ENCODE measurements around the gene RYR2.

The RYR2 gene

GRCh38 chr1:237760951-237761350, 719.0 kb downstream of the RYR2 start:
- no peaks in the 10 kb centered on the region for H3F3A ChIP-seq (ENCODE audit: insufficient read depth, low read length)
- TF ChIP-seq EZH2 (IDR thresholded peaks at IDR 0.05; ENCODE audit: borderline replicate concordance, low read length), result no peak
- no peak for TF ChIP-seq CTCF (IDR thresholded peaks at IDR 0.05; ENCODE audit: low read length)
- no peak overlapping the region for H3K4me2 ChIP-seq (ENCODE audit: low read length)
- H4K20me1 ChIP-seq (ENCODE audit: insufficient read depth, low read length), result no peaks in the 10 kb centered on the region
- no peak overlapping the region for H2AFZ ChIP-seq (ENCODE audit: low read length)
- no peaks in the 10 kb centered on the region for H3K36me3 ChIP-seq (ENCODE audit: insufficient read depth, low read length)
- no peaks in the 10 kb centered on the region for H3K4me1 ChIP-seq (ENCODE audit: insufficient read depth, low read length, severe bottlenecking)
- H3K9me2 ChIP-seq (ENCODE audit: low read depth, low read length), result no peaks in the 10 kb centered on the region
- H3K27ac ChIP-seq (ENCODE audit: low read depth, low read length, poor library complexity, severe bottlenecking), result no peak overlapping the region
- H3K9ac ChIP-seq (ENCODE audit: low read length), result no peak overlapping the region
- no peaks in the 10 kb centered on the region for H3K9me3 ChIP-seq (ENCODE audit: low read length)
- H3K4me3 ChIP-seq (ENCODE audit: low read depth, low read length, poor library complexity, severe bottlenecking), result no peak overlapping the region
- no peaks in the 10 kb centered on the region for H3K79me2 ChIP-seq (ENCODE audit: insufficient read depth, low read length)
- no peaks in the 10 kb centered on the region for H3K27me3 ChIP-seq (ENCODE audit: insufficient read depth, low read length)

GRCh38 chr1:237763137-237763536, 721.2 kb downstream of the RYR2 start:
- no peak overlapping the region for H3K9ac ChIP-seq (ENCODE audit: low read length)
- no peaks in the 10 kb centered on the region for H3K9me2 ChIP-seq (ENCODE audit: low read depth, low read length)
- H3F3A ChIP-seq (ENCODE audit: insufficient read depth, low read length), result no peaks in the 10 kb centered on the region
- H3K9me3 ChIP-seq (ENCODE audit: low read length), result no peaks in the 10 kb centered on the region
- H2AFZ ChIP-seq (ENCODE audit: low read length), result no peak overlapping the region
- no peak overlapping the region for H3K27ac ChIP-seq (ENCODE audit: low read depth, low read length, poor library complexity, severe bottlenecking)
- no peak for TF ChIP-seq EZH2 (IDR thresholded peaks at IDR 0.05; ENCODE audit: borderline replicate concordance, low read length)
- TF ChIP-seq CTCF (IDR thresholded peaks at IDR 0.05; ENCODE audit: low read length), result no peak
- H3K4me3 ChIP-seq (ENCODE audit: low read depth, low read length, poor library complexity, severe bottlenecking), result no peak overlapping the region
- no peaks in the 10 kb centered on the region for H3K79me2 ChIP-seq (ENCODE audit: insufficient read depth, low read length)
- H3K4me2 ChIP-seq (ENCODE audit: low read length), result no peak overlapping the region
- H3K27me3 ChIP-seq (ENCODE audit: insufficient read depth, low read length), result no peaks in the 10 kb centered on the region
- no peaks in the 10 kb centered on the region for H3K36me3 ChIP-seq (ENCODE audit: insufficient read depth, low read length)
- no peaks in the 10 kb centered on the region for H3K4me1 ChIP-seq (ENCODE audit: insufficient read depth, low read length, severe bottlenecking)
- H4K20me1 ChIP-seq (ENCODE audit: insufficient read depth, low read length), result no peaks in the 10 kb centered on the region

- H2AFZ ChIP-seq (ENCODE audit: low read length), result no peak overlapping the region
- no peaks in the 10 kb centered on the region for H3K9me3 ChIP-seq (ENCODE audit: low read length)
- H3K9ac ChIP-seq (ENCODE audit: low read length), result no peak overlapping the region
- no peaks in the 10 kb centered on the region for H3K27me3 ChIP-seq (ENCODE audit: insufficient read depth, low read length)
- H3K4me3 ChIP-seq (ENCODE audit: low read depth, low read length, poor library complexity, severe bottlenecking), result no peak overlapping the region
- no peaks in the 10 kb centered on the region for H4K20me1 ChIP-seq (ENCODE audit: insufficient read depth, low read length)
- H3K27ac ChIP-seq (ENCODE audit: low read depth, low read length, poor library complexity, severe bottlenecking), result no peak overlapping the region
- H3K36me3 ChIP-seq (ENCODE audit: insufficient read depth, low read length), result no peaks in the 10 kb centered on the region
- no peaks in the 10 kb centered on the region for H3K9me2 ChIP-seq (ENCODE audit: low read depth, low read length)
- no peak for TF ChIP-seq CTCF (IDR thresholded peaks at IDR 0.05; ENCODE audit: low read length)
- TF ChIP-seq EZH2 (IDR thresholded peaks at IDR 0.05; ENCODE audit: borderline replicate concordance, low read length), result no peak
- H3K4me2 ChIP-seq (ENCODE audit: low read length), result no peak overlapping the region
- H3K4me1 ChIP-seq (ENCODE audit: insufficient read depth, low read length, severe bottlenecking), result no peaks in the 10 kb centered on the region
- no peaks in the 10 kb centered on the region for H3F3A ChIP-seq (ENCODE audit: insufficient read depth, low read length)
- H3K79me2 ChIP-seq (ENCODE audit: insufficient read depth, low read length), result no peaks in the 10 kb centered on the region
These were observed 721.8 kb downstream of the RYR2 start for GRCh38 chr1:237763751-237764150.
